SK-N-SH treated with all-trans-retinoic acid at 6 μM for 48 hours (cell line): ENCODE measurements around the gene ARL13B.

Experiments
- ATAC-seq: fragments of 200-7000 bp; cut with Tn5 transposase; 3 replicates; pipeline ENCODE4 v1.9.1; 2020; ENCODE audit warnings: mild to moderate bottlenecking, moderate library complexity
- ARNTL ChIP-seq: fragments of 450-650 bp; formaldehyde crosslinking; IDR thresholded peaks from 2 replicates; pipeline ENCODE4 v1.5.0; 2020; ENCODE audit warnings: low read depth, mild to moderate bottlenecking, moderate library complexity, borderline replicate concordance
- BACH2 ChIP-seq: fragments of 250-450 bp; sonication (Bioruptor Pico); IDR thresholded peaks from 2 replicates; pipeline ENCODE4 v1.9.0; 2021; ENCODE audit warnings: mild to moderate bottlenecking, borderline replicate concordance
- CSDC2 ChIP-seq: fragments of 250-450 bp; sonication (Bioruptor Pico); IDR thresholded peaks from 2 replicates; pipeline ENCODE4 v1.5.0; 2020; ENCODE audit warnings: mild to moderate bottlenecking, moderate library complexity
- ESRRG ChIP-seq: fragments of 250-450 bp; sonication (Bioruptor Pico); IDR thresholded peaks from 2 replicates; pipeline ENCODE4 v1.6.1; 2021; ENCODE audit warnings: mild to moderate bottlenecking
- GLIS3 ChIP-seq: fragments of 250-450 bp; sonication (Bioruptor Pico); IDR thresholded peaks from 2 replicates; pipeline ENCODE4 v1.5.0; 2020; ENCODE audit warnings: mild to moderate bottlenecking, moderate library complexity
- ISL1 ChIP-seq: fragments of 250-450 bp; sonication (Bioruptor Pico); IDR thresholded peaks from 2 replicates; pipeline ENCODE4 v2.1.2; 2022; ENCODE audit warnings: mild to moderate bottlenecking, moderate library complexity
- OSR1 ChIP-seq: fragments of 250-450 bp; sonication (Bioruptor Pico); IDR thresholded peaks from 2 replicates; pipeline ENCODE4 v1.8.0; 2022; ENCODE audit warnings: moderate library complexity, mild to moderate bottlenecking, inconsistent platforms
- PPARA ChIP-seq: fragments of 250-450 bp; sonication (Bioruptor Pico); IDR thresholded peaks from 2 replicates; pipeline ENCODE4 v1.5.0; 2020; ENCODE audit warnings: mild to moderate bottlenecking, borderline replicate concordance
- RARB ChIP-seq: fragments of 250-450 bp; sonication (Bioruptor Pico); IDR thresholded peaks from 2 replicates; pipeline ENCODE4 v1.8.0; 2021; ENCODE audit warnings: mild to moderate bottlenecking, moderate library complexity
- SNAI2 ChIP-seq: fragments of 250-450 bp; sonication (Bioruptor Pico); IDR thresholded peaks from 2 replicates; pipeline ENCODE4 v1.5.0; 2020; ENCODE audit warnings: mild to moderate bottlenecking, moderate library complexity
- TCF4 ChIP-seq: fragments of 250-450 bp; sonication (Bioruptor Pico); IDR thresholded peaks from 2 replicates; pipeline ENCODE4 v1.8.0; 2021; ENCODE audit warnings: mild to moderate bottlenecking, moderate library complexity, borderline replicate concordance
- TOX ChIP-seq: fragments of 250-450 bp; sonication (Bioruptor Pico); IDR thresholded peaks from 2 replicates; pipeline ENCODE4 v1.8.0; 2021; ENCODE audit warnings: mild to moderate bottlenecking, moderate library complexity, borderline replicate concordance
- ZC3H10 ChIP-seq: fragments of 250-450 bp; sonication (Bioruptor Pico); IDR thresholded peaks from 2 replicates; pipeline ENCODE4 v1.5.1; 2021; ENCODE audit warnings: mild to moderate bottlenecking, moderate library complexity
- ZFP3 ChIP-seq: fragments of 250-450 bp; sonication (Bioruptor Pico); IDR thresholded peaks from 2 replicates; pipeline ENCODE4 v1.5.0; 2020; ENCODE audit warnings: mild to moderate bottlenecking, moderate library complexity
- ZFP30 ChIP-seq: fragments of 450-650 bp; formaldehyde crosslinking; IDR thresholded peaks from 2 replicates; pipeline ENCODE4 v1.5.0; 2022; ENCODE audit warnings: mild to moderate bottlenecking, moderate library complexity
- ZNF565 ChIP-seq: fragments of 450-650 bp; formaldehyde crosslinking; conservative IDR thresholded peaks from 2 replicates; pipeline ENCODE4 v1.5.0; 2020; ENCODE audit warnings: low read depth, mild to moderate bottlenecking, moderate library complexity
- ZNF70 ChIP-seq: fragments of 450-650 bp; formaldehyde crosslinking; IDR thresholded peaks from 2 replicates; pipeline ENCODE4 v1.5.0; 2020; ENCODE audit warnings: mild to moderate bottlenecking, moderate library complexity
- ZNF8 ChIP-seq: fragments of 450-650 bp; formaldehyde crosslinking; IDR thresholded peaks from 2 replicates; pipeline ENCODE4 v1.5.0; 2020; ENCODE audit warnings: mild to moderate bottlenecking, moderate library complexity
- TF ChIP-seq, protein P1 (sequence below): fragments of 250-450 bp; sonication (Bioruptor Pico); IDR thresholded peaks from 2 replicates; pipeline ENCODE4 v1.5.1; 2021; ENCODE audit warnings: mild to moderate bottlenecking, moderate library complexity
- TF ChIP-seq, protein P2 (sequence below): fragments of 250-450 bp; sonication (Bioruptor Pico); IDR thresholded peaks from 2 replicates; pipeline ENCODE4 v1.5.0; 2020; ENCODE audit warnings: mild to moderate bottlenecking, moderate library complexity
- TF ChIP-seq, protein P3 (sequence below): fragments of 250-450 bp; sonication (Bioruptor Pico); IDR thresholded peaks from 2 replicates; pipeline ENCODE4 v1.8.0; 2021; ENCODE audit warnings: low read depth, mild to moderate bottlenecking, moderate library complexity, borderline replicate concordance
- TF ChIP-seq, protein P4 (sequence below): fragments of 250-450 bp; sonication (Bioruptor Pico); IDR thresholded peaks from 2 replicates; pipeline ENCODE4 v1.8.0; 2020; ENCODE audit warnings: mild to moderate bottlenecking, moderate library complexity, borderline replicate concordance

The ARL13B gene

DNA sequence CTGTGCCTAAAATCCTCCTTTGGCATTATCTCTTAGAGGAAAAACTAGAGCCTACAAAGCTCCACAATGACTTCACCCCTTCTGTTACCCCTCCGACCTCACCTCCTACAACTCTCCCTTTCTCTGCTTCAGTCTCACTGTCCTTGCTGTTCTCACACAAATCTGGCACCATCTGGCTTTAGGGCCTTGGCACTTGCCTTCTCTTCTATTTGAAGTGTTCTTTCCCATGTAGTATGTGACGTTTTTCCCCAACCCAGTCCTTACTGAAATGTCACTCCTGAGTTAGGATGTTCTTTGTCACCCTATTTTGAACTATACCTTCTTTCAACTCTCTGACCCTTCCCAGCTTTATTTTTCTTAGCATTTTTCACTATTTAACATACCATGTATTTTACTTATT lies 39.7 kb downstream of the ARL13B start:
- ATAC-seq, result no peak
- TF ChIP-seq SNAI2 (CRISPR knock-in tag), result no peak
- no peak for TF ChIP-seq ZNF8 (CRISPR knock-in tag)
- no peak for TF ChIP-seq ISL1 (CRISPR knock-in tag)
- no peak for TF ChIP-seq TOX (CRISPR knock-in tag)
- TF ChIP-seq ZC3H10 (CRISPR knock-in tag), result no peak
- TF ChIP-seq ESRRG (CRISPR knock-in tag), result no peak
- no peak for TF ChIP-seq GLIS3 (CRISPR knock-in tag)
- no peak for TF ChIP-seq CSDC2 (CRISPR knock-in tag)
- no peak for TF ChIP-seq OSR1 (CRISPR knock-in tag)
- TF ChIP-seq PPARA, result no peak
- TF ChIP-seq, protein P1, sequence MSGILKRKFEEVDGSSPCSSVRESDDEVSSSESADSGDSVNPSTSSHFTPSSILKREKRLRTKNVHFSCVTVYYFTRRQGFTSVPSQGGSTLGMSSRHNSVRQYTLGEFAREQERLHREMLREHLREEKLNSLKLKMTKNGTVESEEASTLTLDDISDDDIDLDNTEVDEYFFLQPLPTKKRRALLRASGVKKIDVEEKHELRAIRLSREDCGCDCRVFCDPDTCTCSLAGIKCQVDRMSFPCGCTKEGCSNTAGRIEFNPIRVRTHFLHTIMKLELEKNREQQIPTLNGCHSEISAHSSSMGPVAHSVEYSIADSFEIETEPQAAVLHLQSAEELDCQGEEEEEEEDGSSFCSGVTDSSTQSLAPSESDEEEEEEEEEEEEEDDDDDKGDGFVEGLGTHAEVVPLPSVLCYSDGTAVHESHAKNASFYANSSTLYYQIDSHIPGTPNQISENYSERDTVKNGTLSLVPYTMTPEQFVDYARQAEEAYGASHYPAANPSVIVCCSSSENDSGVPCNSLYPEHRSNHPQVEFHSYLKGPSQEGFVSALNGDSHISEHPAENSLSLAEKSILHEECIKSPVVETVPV (CRISPR knock-in tag), result no peak
- no peak for TF ChIP-seq RARB (CRISPR knock-in tag)
- no peak for TF ChIP-seq TCF4
- TF ChIP-seq, protein P2, sequence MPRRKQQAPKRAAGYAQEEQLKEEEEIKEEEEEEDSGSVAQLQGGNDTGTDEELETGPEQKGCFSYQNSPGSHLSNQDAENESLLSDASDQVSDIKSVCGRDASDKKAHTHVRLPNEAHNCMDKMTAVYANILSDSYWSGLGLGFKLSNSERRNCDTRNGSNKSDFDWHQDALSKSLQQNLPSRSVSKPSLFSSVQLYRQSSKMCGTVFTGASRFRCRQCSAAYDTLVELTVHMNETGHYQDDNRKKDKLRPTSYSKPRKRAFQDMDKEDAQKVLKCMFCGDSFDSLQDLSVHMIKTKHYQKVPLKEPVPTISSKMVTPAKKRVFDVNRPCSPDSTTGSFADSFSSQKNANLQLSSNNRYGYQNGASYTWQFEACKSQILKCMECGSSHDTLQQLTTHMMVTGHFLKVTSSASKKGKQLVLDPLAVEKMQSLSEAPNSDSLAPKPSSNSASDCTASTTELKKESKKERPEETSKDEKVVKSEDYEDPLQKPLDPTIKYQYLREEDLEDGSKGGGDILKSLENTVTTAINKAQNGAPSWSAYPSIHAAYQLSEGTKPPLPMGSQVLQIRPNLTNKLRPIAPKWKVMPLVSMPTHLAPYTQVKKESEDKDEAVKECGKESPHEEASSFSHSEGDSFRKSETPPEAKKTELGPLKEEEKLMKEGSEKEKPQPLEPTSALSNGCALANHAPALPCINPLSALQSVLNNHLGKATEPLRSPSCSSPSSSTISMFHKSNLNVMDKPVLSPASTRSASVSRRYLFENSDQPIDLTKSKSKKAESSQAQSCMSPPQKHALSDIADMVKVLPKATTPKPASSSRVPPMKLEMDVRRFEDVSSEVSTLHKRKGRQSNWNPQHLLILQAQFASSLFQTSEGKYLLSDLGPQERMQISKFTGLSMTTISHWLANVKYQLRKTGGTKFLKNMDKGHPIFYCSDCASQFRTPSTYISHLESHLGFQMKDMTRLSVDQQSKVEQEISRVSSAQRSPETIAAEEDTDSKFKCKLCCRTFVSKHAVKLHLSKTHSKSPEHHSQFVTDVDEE, result no peak
- no peak for TF ChIP-seq ZNF70 (CRISPR knock-in tag)
- TF ChIP-seq, protein P3, sequence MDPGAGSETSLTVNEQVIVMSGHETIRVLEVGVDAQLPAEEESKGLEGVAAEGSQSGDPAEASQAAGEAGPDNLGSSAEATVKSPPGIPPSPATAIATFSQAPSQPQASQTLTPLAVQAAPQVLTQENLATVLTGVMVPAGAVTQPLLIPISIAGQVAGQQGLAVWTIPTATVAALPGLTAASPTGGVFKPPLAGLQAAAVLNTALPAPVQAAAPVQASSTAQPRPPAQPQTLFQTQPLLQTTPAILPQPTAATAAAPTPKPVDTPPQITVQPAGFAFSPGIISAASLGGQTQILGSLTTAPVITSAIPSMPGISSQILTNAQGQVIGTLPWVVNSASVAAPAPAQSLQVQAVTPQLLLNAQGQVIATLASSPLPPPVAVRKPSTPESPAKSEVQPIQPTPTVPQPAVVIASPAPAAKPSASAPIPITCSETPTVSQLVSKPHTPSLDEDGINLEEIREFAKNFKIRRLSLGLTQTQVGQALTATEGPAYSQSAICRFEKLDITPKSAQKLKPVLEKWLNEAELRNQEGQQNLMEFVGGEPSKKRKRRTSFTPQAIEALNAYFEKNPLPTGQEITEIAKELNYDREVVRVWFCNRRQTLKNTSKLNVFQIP (CRISPR knock-in tag), result no peak
- TF ChIP-seq, protein P4, sequence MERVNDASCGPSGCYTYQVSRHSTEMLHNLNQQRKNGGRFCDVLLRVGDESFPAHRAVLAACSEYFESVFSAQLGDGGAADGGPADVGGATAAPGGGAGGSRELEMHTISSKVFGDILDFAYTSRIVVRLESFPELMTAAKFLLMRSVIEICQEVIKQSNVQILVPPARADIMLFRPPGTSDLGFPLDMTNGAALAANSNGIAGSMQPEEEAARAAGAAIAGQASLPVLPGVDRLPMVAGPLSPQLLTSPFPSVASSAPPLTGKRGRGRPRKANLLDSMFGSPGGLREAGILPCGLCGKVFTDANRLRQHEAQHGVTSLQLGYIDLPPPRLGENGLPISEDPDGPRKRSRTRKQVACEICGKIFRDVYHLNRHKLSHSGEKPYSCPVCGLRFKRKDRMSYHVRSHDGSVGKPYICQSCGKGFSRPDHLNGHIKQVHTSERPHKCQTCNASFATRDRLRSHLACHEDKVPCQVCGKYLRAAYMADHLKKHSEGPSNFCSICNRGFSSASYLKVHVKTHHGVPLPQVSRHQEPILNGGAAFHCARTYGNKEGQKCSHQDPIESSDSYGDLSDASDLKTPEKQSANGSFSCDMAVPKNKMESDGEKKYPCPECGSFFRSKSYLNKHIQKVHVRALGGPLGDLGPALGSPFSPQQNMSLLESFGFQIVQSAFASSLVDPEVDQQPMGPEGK (CRISPR knock-in tag), result no peak
- TF ChIP-seq ZFP3 (CRISPR knock-in tag), result no peak
- TF ChIP-seq ARNTL (CRISPR knock-in tag), result no peak

DNA sequence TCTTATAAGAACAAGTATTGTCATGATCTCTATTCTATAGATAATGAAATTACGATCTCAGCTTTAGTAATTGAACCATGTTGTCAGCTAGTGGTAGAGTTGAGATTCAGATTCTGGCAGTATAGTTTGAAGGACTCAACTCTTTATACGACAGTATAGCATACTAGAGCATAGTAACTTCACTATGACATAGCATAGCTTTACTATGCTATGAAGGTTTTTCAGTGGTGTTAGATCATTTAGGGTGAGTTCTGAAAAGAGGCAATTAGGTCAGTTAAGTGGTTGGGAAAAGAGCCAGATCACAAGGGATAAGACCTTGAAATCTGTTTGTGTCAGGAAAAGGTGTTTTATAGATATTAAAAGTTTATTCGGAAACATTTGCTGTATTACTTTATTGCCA lies 40.3 kb downstream of the ARL13B start:
- no peak for ATAC-seq
- no peak for TF ChIP-seq CSDC2 (CRISPR knock-in tag)
- no peak for TF ChIP-seq BACH2 (CRISPR knock-in tag)
- no peak for TF ChIP-seq ZFP30 (CRISPR knock-in tag)
- no peak for TF ChIP-seq SNAI2 (CRISPR knock-in tag)
- TF ChIP-seq, protein P2, result no peak
- TF ChIP-seq OSR1 (CRISPR knock-in tag), result no peak
- no peak for TF ChIP-seq ZFP3 (CRISPR knock-in tag)
- TF ChIP-seq, protein P4 (CRISPR knock-in tag), result no peak
- TF ChIP-seq ZNF565, result no peak
- no peak for TF ChIP-seq ESRRG (CRISPR knock-in tag)
- TF ChIP-seq RARB (CRISPR knock-in tag), result no peak
- no peak for TF ChIP-seq TCF4
- TF ChIP-seq, protein P1 (CRISPR knock-in tag), result no peak
- TF ChIP-seq ZNF70 (CRISPR knock-in tag), result no peak
- TF ChIP-seq TOX (CRISPR knock-in tag), result no peak
- TF ChIP-seq, protein P3 (CRISPR knock-in tag), result no peak
- no peak for TF ChIP-seq ARNTL (CRISPR knock-in tag)
- TF ChIP-seq GLIS3 (CRISPR knock-in tag), result no peak
- no peak for TF ChIP-seq ISL1 (CRISPR knock-in tag)
- no peak for TF ChIP-seq ZC3H10 (CRISPR knock-in tag)
